GM12875 (cell line): Measurements from ENCODE around the gene ADAT1.

ENCODE experiments used
- H3K4me3 ChIP-seq: one replicate; pipeline ENCODE4 v1.5.1; 2011; ENCODE audit warnings: low read depth, low read length, control low read depth
- TF ChIP-seq, protein P1 (sequence below): IDR thresholded peaks from 2 replicates; pipeline ENCODE4 v1.5.1; 2011; ENCODE audit warnings: low read depth, mild to moderate bottlenecking, control low read depth, inconsistent platforms, low read length, moderate library complexity, borderline replicate concordance; ENCODE audit not compliant: insufficient read depth

Gene ADAT1

DNA sequence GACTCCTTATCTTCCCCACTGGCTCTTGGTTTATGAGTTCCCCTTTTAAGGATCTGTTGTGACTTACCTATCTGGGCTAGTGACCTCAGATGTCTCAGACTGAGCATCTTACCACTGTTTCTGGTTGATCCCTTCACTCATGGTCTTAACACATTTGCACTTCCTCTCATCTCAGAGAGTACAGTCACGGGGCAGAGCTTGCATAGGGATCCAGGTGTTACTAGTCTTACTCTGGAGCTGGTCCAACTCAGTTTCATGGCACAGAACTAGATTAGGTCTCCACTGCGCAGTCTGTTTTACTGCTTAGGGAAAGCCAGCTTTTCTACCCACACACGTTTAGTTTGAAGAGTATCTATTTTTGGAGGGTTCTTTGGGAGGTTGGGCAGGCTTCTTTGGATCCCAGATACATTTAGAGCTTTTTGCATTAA lies 46.7 kb downstream of the ADAT1 start:
- TF ChIP-seq, protein P1, sequence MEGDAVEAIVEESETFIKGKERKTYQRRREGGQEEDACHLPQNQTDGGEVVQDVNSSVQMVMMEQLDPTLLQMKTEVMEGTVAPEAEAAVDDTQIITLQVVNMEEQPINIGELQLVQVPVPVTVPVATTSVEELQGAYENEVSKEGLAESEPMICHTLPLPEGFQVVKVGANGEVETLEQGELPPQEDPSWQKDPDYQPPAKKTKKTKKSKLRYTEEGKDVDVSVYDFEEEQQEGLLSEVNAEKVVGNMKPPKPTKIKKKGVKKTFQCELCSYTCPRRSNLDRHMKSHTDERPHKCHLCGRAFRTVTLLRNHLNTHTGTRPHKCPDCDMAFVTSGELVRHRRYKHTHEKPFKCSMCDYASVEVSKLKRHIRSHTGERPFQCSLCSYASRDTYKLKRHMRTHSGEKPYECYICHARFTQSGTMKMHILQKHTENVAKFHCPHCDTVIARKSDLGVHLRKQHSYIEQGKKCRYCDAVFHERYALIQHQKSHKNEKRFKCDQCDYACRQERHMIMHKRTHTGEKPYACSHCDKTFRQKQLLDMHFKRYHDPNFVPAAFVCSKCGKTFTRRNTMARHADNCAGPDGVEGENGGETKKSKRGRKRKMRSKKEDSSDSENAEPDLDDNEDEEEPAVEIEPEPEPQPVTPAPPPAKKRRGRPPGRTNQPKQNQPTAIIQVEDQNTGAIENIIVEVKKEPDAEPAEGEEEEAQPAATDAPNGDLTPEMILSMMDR: no peak
- H3K4me3 ChIP-seq: no peak overlapping the region

DNA sequence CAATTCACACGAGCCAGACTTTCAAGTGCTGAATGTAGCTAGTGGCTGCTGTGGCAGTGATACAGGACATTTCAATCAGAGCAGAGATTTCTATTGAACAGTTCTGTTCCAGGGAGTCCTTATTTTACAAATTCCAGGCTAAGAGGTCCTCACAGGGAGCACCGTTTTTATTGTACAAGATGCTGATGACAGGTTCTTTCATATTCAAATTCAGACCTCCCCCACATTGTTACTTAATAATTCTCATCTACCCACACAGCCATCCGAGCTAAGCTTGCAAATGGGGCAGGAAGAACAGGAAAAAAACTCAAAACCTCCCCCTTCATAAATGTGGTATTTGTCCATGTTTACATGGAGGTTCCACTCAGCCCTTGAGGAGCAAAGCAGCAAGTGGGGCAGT lies 47.1 kb downstream of the ADAT1 start:
- TF ChIP-seq, protein P1: no peak
- no peak overlapping the region for H3K4me3 ChIP-seq

DNA sequence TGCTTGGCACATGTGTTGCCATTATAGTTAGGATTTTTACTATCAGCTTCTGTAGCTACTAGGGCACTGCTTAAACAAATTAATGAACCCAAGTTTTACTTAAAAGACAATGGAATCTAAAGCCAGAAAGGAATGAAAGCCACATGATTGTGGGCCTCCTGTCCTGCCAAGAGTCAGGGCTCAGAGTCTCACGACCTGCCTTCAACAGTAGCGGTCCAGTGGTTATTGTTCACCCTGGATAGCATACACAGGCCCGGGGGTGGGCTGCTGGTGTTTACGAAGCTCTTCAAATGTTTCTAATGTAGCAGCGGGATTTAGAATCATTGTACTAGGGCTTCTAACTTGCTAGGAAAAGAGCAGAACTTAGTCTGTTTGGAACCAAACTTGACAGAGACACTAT lies 49.1 kb downstream of the ADAT1 start:
- TF ChIP-seq, protein P1: no peak
- H3K4me3 ChIP-seq: no peak overlapping the region

DNA sequence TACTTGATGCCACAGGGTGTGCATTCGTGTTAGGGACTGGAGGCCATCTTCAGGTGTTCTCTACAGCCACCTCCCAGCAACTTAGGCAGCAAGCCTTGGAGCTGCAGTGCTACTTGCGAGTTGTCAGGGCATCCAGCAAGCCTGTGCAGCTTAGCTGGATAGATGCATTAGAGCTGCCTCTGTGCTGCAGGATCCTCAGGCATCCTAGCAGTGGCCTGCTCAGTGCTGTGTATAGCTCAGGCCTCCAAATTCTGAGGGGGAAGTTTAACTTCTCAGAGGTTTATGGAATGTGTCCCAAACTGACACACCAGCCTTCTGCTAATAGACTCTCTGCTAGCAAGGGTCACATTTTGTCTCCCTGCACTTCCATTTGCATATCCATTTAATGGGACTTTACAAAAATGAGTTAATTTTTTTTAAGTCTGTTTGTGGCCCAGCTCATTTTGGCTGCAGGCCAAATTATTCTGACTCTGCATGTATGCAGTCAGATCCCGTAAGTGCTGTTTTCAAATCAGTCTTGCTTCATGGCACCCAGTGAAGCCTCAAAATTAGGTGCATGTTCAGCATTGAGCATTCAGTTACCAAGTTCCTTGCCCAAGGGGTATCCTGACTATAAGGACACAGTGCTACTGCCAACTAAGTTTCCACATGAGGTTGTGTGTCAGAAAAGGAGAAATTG lies 50.1 kb downstream of the ADAT1 start:
- TF ChIP-seq, protein P1: no peak

DNA sequence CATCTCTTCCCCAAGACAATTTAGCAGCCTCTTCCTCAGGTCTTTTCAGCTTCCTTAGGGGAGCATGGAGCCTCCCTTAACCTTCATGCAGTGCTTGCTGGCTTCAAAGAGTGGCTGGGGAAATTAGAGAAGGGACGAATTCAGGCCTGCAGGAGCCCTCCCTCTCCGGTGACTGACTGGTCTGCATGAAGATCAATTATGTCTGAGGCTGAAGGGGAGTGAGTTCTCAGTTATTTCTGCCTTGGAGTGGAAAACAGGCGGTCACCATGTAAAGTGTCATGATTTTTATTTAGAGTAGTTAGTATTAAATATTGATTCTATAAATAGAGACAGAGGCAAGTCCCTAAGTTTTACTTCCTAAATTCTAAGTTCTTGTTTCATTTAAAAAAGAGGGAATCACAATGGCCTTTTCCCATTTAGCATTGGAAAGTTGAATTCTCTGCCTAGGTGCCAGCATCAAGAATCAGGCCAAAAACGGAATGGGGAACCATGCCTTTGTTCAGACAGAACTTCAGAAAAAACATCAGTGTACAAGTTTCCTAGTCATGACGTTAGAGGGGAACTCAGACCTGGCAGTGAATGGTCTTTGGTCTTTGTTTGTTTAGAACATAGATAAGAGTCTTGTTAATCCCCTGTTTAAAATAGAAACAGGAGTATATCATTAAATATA lies 52.5 kb downstream of the ADAT1 start:
- TF ChIP-seq, protein P1: no peak
- H3K4me3 ChIP-seq: no peak overlapping the region

More for the DNA sequence above, 50.1 kb downstream of the ADAT1 start:
- H3K4me3 ChIP-seq: no peak overlapping the region

DNA sequence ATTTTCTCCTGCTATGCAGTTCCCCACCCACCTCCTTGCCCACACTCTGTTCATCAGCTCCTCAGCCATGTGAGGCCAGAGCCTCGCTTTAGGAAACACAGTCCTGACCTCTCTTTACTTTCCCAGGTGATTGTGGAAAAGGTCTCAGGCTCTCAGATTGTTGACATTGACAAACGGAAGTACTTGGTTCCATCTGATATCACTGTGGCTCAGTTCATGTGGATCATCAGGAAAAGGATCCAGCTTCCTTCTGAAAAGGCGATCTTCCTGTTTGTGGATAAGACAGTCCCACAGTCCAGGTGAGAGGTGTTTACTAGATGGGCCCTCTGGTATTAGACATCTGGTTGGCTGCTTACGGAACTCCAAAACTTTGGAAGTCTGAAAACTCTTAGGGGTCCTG lies 55.2 kb downstream of the ADAT1 start:
- H3K4me3 ChIP-seq: no peak overlapping the region
- TF ChIP-seq, protein P1: no peak

DNA sequence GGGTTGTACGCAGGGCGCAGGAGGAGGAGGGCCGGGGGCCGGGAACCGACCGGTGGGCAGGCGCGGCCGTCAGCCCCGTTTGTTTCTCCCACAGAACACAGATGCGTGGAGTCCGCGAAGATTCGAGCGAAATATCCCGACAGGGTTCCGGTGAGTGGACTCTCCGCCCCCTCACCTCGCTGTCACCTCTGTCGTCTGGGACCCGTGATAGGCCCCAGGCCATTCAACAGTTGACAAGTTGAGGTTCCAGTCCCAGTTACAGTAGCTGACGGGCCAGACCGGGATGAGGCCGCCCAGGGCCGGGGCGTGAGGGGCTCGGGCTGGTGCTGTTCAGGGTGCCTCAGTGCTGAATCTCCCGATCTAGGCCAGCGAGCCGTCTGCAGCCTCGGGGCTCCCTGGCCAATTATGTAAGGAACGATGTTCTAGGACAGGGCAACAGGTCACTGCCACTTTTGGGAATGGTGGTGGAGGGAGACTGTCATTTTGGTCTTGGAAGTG lies 56.3 kb downstream of the ADAT1 start:
- TF ChIP-seq, protein P1: no peak

More for the DNA sequence above, 56.3 kb downstream of the ADAT1 start:
- peak overlapping the region; percentile 84 for H3K4me3 ChIP-seq
